H1 (cell line): ENCODE data around the gene ZNF512B. TPM values are rescaled to one million over a fixed set of nuclear protein-coding genes. Genes with fewer than 3 reads are reported as not detected.

ENCODE experiments used
- CTCF ChIA-PET: fragments of 300-600 bp; sonication (Branson Sonifier 250); formaldehyde crosslinking; loops from one replicate; lab custom pipeline; 2021; ENCODE audit not compliant: partially characterized antibody; lab: Charles Lee
- POLR2A ChIA-PET: fragments of 300-600 bp; sonication (Branson Sonifier 250); formaldehyde crosslinking; loops from one replicate; lab custom pipeline; 2021; ENCODE audit warnings: inconsistent platforms; ENCODE audit not compliant: partially characterized antibody; lab: Charles Lee
- DNase-seq, 2 experiments: peaks; one replicate each; pipeline versions ENCODE4 v3.0.0 to v3.0.0-alpha.2; 2010 to 2022; ENCODE audit warnings: low spot score in 2 of 2, low read depth in 1 of 2, mixed read lengths in 1 of 2
- FAIRE-seq: peaks from 2 replicates; lab custom pipeline; 2011; peaks lifted over from hg19 to GRCh38; lab: Jason Lieb, UNC
- H2AFZ ChIP-seq: 2 replicates; pipeline ENCODE4 v1.8.1; 2012; ENCODE audit warnings: low read length, inconsistent platforms
- H2AK5ac ChIP-seq: 2 replicates; pipeline ENCODE4 v1.6.1; 2013; ENCODE audit warnings: low read depth, low read length
- H2BK120ac ChIP-seq: replicated peaks from 2 replicates; pipeline ENCODE3; 2013; ENCODE audit warnings: low read depth, low read length, inconsistent platforms
- H2BK12ac ChIP-seq: 2 replicates; pipeline ENCODE4 v1.6.1; 2013; ENCODE audit warnings: low read depth, low read length
- H2BK15ac ChIP-seq: 2 replicates; pipeline ENCODE4 v1.6.1; 2013; ENCODE audit warnings: low read length
- H2BK20ac ChIP-seq: 2 replicates; pipeline ENCODE4 v1.6.1; 2013; ENCODE audit warnings: low read length
- H2BK5ac ChIP-seq: 2 replicates; pipeline ENCODE4 v1.6.1; 2013; ENCODE audit warnings: low read depth, low read length
- H3K14ac ChIP-seq: 2 replicates; pipeline ENCODE4 v1.6.1; 2013; ENCODE audit warnings: inconsistent platforms; ENCODE audit not compliant: insufficient read length
- H3K18ac ChIP-seq: 2 replicates; pipeline ENCODE4 v1.6.1; 2013; ENCODE audit warnings: low read length; ENCODE audit errors: extremely low read depth
- H3K23ac ChIP-seq: 2 replicates; pipeline ENCODE4 v1.6.1; 2013; ENCODE audit warnings: inconsistent platforms; ENCODE audit not compliant: insufficient read length
- H3K23me2 ChIP-seq: 2 replicates; pipeline ENCODE4 v1.6.1; 2013; ENCODE audit warnings: low read depth, low read length
- H3K27ac ChIP-seq: 2 replicates; pipeline ENCODE4 v1.6.1; 2011; ENCODE audit warnings: low read depth, low read length, inconsistent platforms
- H3K27me3 ChIP-seq, 4 experiments: replicated peaks in 1 of 4; 1 replicate in 1 of 4; 2 replicates in 3 of 4; pipeline versions ENCODE4 v1.6.1 to v1.8.1; 2011 to 2013; ENCODE audit warnings: low read length in 3 of 4, mild to moderate bottlenecking in 3 of 4, inconsistent platforms in 2 of 4, mixed read lengths in 2 of 4, moderate library complexity in 1 of 4; ENCODE audit not compliant: control insufficient read depth in 3 of 4, insufficient read depth in 3 of 4; ENCODE audit errors: extremely low read depth in 1 of 4
- H3K36me3 ChIP-seq, 4 experiments: 2 replicates each; pipeline versions ENCODE4 v1.6.1 to v1.8.1; 2011 to 2013; ENCODE audit warnings: mild to moderate bottlenecking in 4 of 4, low read length in 3 of 4, moderate library complexity in 2 of 4, control low read depth in 1 of 4, inconsistent platforms in 1 of 4; ENCODE audit not compliant: insufficient read depth in 4 of 4, control insufficient read depth in 2 of 4
- H3K4ac ChIP-seq: replicated peaks from 2 replicates; pipeline ENCODE3; 2013; ENCODE audit warnings: low read length, low read depth, mixed read lengths, inconsistent platforms; ENCODE audit not compliant: insufficient read length
- H3K4me1 ChIP-seq, 4 experiments: replicated peaks in 1 of 4; 1 replicate in 1 of 4; 2 replicates in 3 of 4; pipeline versions ENCODE4 v1.6.1 to v1.8.1; 2011 to 2013; ENCODE audit warnings: low read length in 3 of 4, inconsistent platforms in 2 of 4, mixed read lengths in 1 of 4; ENCODE audit not compliant: insufficient read depth in 4 of 4, control insufficient read depth in 3 of 4
- H3K4me2 ChIP-seq, 2 experiments: 2 replicates each; pipeline versions ENCODE4 v1.6.1 to v1.8.1; 2011 to 2013; ENCODE audit warnings: low read depth in 2 of 2, low read length in 2 of 2, control low read depth in 1 of 2, inconsistent platforms in 1 of 2, mild to moderate bottlenecking in 1 of 2; ENCODE audit not compliant: insufficient read depth in 1 of 2
- H3K4me3 ChIP-seq, 4 experiments: fragments of 200-600, 300-600 bp in 1 of 4; sonication (generic), shearing (Covaris generic), sonication (Bioruptor Twin) in 1 of 4; 2 replicates each; pipeline versions ENCODE4 v1.5.1 to v1.8.1; 2011 to 2016; ENCODE audit warnings: low read length in 4 of 4, low read depth in 3 of 4, control low read depth in 2 of 4, inconsistent platforms in 2 of 4, mild to moderate bottlenecking in 2 of 4, mixed read lengths in 1 of 4, moderate library complexity in 1 of 4; ENCODE audit not compliant: insufficient read depth in 2 of 4; ENCODE audit errors: extremely low read depth in 1 of 4
- H3K56ac ChIP-seq: replicated peaks from 2 replicates; pipeline ENCODE3; 2013; ENCODE audit warnings: low read depth, mild to moderate bottlenecking, mixed read lengths, low read length, inconsistent platforms; ENCODE audit not compliant: insufficient read length
- H3K79me1 ChIP-seq: 2 replicates; pipeline ENCODE4 v1.6.1; 2013; ENCODE audit warnings: low read depth, low read length, control low read depth
- H3K79me2 ChIP-seq, 2 experiments: 2 replicates each; pipeline versions ENCODE4 v1.6.1 to v1.8.1; 2012 to 2013; ENCODE audit warnings: low read length in 2 of 2, mild to moderate bottlenecking in 2 of 2, inconsistent platforms in 1 of 2; ENCODE audit not compliant: insufficient read depth in 2 of 2, control insufficient read depth in 1 of 2
- H3K9ac ChIP-seq, 4 experiments: replicated peaks in 1 of 4; 1 replicate in 1 of 4; 2 replicates in 3 of 4; pipeline versions ENCODE4 v1.6.1 to v1.8.1; 2011 to 2013; ENCODE audit warnings: low read depth in 3 of 4, low read length in 3 of 4, control low read depth in 2 of 4, mild to moderate bottlenecking in 2 of 4, moderate library complexity in 2 of 4, inconsistent platforms in 1 of 4; ENCODE audit errors: extremely low read depth in 1 of 4
- H3K9me3 ChIP-seq, 2 experiments: 2 replicates each; pipeline versions ENCODE4 v1.6.1 to v1.8.1; 2012 to 2013; ENCODE audit warnings: mild to moderate bottlenecking in 2 of 2, moderate library complexity in 2 of 2, control low read depth in 1 of 2, inconsistent platforms in 1 of 2, low read depth in 1 of 2, low read length in 1 of 2, mixed read lengths in 1 of 2; ENCODE audit not compliant: insufficient read depth in 2 of 2
- H4K20me1 ChIP-seq, 2 experiments: replicated peaks in 1 of 2; 2 replicates each; pipeline versions ENCODE3 to v1.8.1; 2011 to 2013; ENCODE audit warnings: inconsistent platforms in 2 of 2, low read length in 2 of 2, mild to moderate bottlenecking in 1 of 2; ENCODE audit not compliant: insufficient read depth in 2 of 2, control insufficient read depth in 1 of 2
- H4K5ac ChIP-seq: 2 replicates; pipeline ENCODE4 v1.6.1; 2013; ENCODE audit warnings: low read length, low read depth, mixed read lengths, inconsistent platforms; ENCODE audit not compliant: insufficient read length
- H4K8ac ChIP-seq: 2 replicates; pipeline ENCODE4 v1.8.0; 2013; ENCODE audit warnings: mild to moderate bottlenecking, moderate library complexity, low read length, inconsistent platforms; ENCODE audit not compliant: insufficient read depth; ENCODE audit errors: extremely low read depth
- H4K91ac ChIP-seq: replicated peaks from 2 replicates; pipeline ENCODE3; 2013; ENCODE audit warnings: low read length, mixed read lengths, inconsistent platforms; ENCODE audit not compliant: insufficient read length
- BRCA1 ChIP-seq: IDR thresholded peaks from 2 replicates; pipeline ENCODE4 v1.6.1; 2012; ENCODE audit warnings: low read depth, low read length, improper control_type of control experiment
- CHD2 ChIP-seq: IDR thresholded peaks from 2 replicates; pipeline ENCODE4 v1.6.1; 2012; ENCODE audit warnings: low read length, improper control_type of control experiment
- CTBP2 ChIP-seq: IDR thresholded peaks from 2 replicates; pipeline ENCODE4 v1.7.0; 2011; ENCODE audit warnings: borderline replicate concordance, mild to moderate bottlenecking, moderate library complexity, mixed read lengths, low read length; ENCODE audit not compliant: insufficient read depth, insufficient read length
- HDAC2 ChIP-seq, 2 experiments: fragments of 300-600 bp in 1 of 2; sonication (generic) in 1 of 2; IDR thresholded peaks; 2 replicates each; pipeline ENCODE4 v1.6.1; 2011 to 2012; ENCODE audit warnings: low read depth in 2 of 2, low read length in 2 of 2, mild to moderate bottlenecking in 2 of 2, moderate library complexity in 2 of 2, borderline replicate concordance in 1 of 2, inconsistent platforms in 1 of 2
- KDM1A ChIP-seq: fragments of 200-600, 300-600 bp; sonication (generic); IDR thresholded peaks from 2 replicates; pipeline ENCODE4 v1.7.1; 2016; ENCODE audit warnings: mild to moderate bottlenecking, low read length, borderline replicate concordance
- POU5F1 ChIP-seq: IDR thresholded peaks from 2 replicates; pipeline ENCODE4 v1.6.1; 2011; ENCODE audit warnings: low read depth, mild to moderate bottlenecking, low read length, moderate library complexity
- SIN3A ChIP-seq, 2 experiments: IDR thresholded peaks in 1 of 2; conservative IDR thresholded peaks in 1 of 2; 2 replicates each; pipeline ENCODE4 v1.6.1; 2011 to 2012; ENCODE audit warnings: low read length in 2 of 2, improper control_type of control experiment in 1 of 2, low read depth in 1 of 2, mild to moderate bottlenecking in 1 of 2
- SRF ChIP-seq: IDR thresholded peaks from 2 replicates; pipeline ENCODE4 v1.6.1; 2011; ENCODE audit warnings: mild to moderate bottlenecking, low read depth, low read length, moderate library complexity
- WGBS, 2 experiments: shearing (Covaris generic) in 1 of 2; methylation state at CpG; one replicate each; pipeline versions ENCODE4 v1.1.6 to v1.1.7; 2013 to 2015; ENCODE audit warnings: low lambda C conversion rate in 2 of 2, mixed read lengths in 2 of 2, inconsistent platforms in 1 of 2, low coverage in 1 of 2, missing lambda C conversion rate in 1 of 2; ENCODE audit not compliant: insufficient replicate concordance in 2 of 2, insufficient coverage in 1 of 2, insufficient read length in 1 of 2; ENCODE audit errors: extremely low coverage in 1 of 2, missing lambda C conversion rate in 1 of 2; 5-methylcytosine and 5-hydroxymethylcytosine counted together
- polyA plus RNA-seq, 7 experiments: library from polyadenylated mRNA; depleted of rRNA in 3 of 7; stranded (reverse) in 5 of 7; unstranded in 2 of 7; fragments of >200 nt in 5 of 7; fragments of 200-250 nt in 2 of 7; gene quantifications; 1 replicate in 5 of 7; 2 replicates in 1 of 7; 4 replicates in 1 of 7; pipeline versions ENCODE4 v1.2.1 to v1.2.3, GENCODE V29; 2011 to 2013; ENCODE audit warnings: missing spikeins in 2 of 7, mixed read lengths in 2 of 7
- total RNA-seq: library from RNA; stranded (reverse); fragmentation: NEBNext Ultra II Directional; extraction: Animal tissue kit (Norgen Biotek cat#: 25700); gene quantifications from 2 replicates; pipeline ENCODE4 v1.2.1, GENCODE V29; 2021

The ZNF512B gene
- total and polyA plus RNA-seq, 2 of the 8 experiments (the other 6 are each of a cell fraction or from before 2014, with no cell fraction given), result 7.3 to 26.6 TPM

DNA sequence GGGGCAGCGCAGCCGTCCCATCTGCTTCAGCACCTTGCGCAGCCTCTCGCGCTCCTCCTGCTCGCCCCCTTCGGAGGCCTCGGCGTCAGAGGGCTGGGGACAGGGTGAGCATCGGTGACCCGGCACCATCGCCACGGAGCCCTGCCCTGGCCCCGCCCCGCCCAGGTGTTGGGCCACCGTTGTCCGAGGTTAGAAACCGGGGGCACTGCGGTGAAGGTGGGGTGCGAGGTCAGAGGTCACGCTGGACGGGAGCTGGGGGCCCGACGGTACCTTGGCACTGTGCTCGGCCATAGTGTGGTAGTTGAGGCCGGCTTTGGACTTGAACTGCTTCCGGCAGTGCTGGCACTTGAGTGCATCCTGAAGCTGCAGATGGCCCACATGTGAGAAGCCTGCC lies 6.4 kb downstream of the ZNF512B start:
- no peak for FAIRE-seq
- WGBS, 2 experiments, result 93% methylated on average over 23 of the region's 27 CpGs; no CpG with 5 or more reads in 1 of the 2 experiments
- CTCF ChIA-PET, result no interaction called here

More for the DNA sequence above, 6.4 kb downstream of the ZNF512B start:
- H3K79me2 ChIP-seq, result no peaks in the 10 kb centered on the region
- H4K20me1 ChIP-seq, result peaks cover 0 to 2% of the 10 kb centered on the region in 2 experiments
- no peak overlapping the region for H2BK5ac ChIP-seq
- H3K9me3 ChIP-seq, result peaks cover 40 to 49% of the 10 kb centered on the region in 2 experiments
- no peak overlapping the region for H3K23ac ChIP-seq
- H2AFZ ChIP-seq, result no peak overlapping the region
- H2BK15ac ChIP-seq, result no peak overlapping the region
- H4K8ac ChIP-seq, result no peak overlapping the region
- no peak overlapping the region for H2BK20ac ChIP-seq
- H3K4me3 ChIP-seq, result no peak overlapping the region
- H2BK12ac ChIP-seq, result no peak overlapping the region
- peaks cover 3% of the 10 kb centered on the region for H3K79me1 ChIP-seq
- H3K27me3 ChIP-seq, result no peaks in the 10 kb centered on the region
- POLR2A ChIA-PET, result interaction anchor here (0.7 kb wide), 1 partner anchor 115 kb away, joined by 3 read pairs; no protein-coding TSS in a partner anchor
- H3K18ac ChIP-seq, result no peak overlapping the region
- H4K91ac ChIP-seq, result no peak overlapping the region
- peaks cover 0 to 14% (median 9%) of the 10 kb centered on the region in 4 experiments; a peak in 6 of 7 replicates for H3K4me1 ChIP-seq
- H2AK5ac ChIP-seq, result no peak overlapping the region
- no peak overlapping the region for H3K14ac ChIP-seq
- no peak overlapping the region for H3K56ac ChIP-seq
- H3K4ac ChIP-seq, result no peak overlapping the region
- no peak for TF ChIP-seq CHD2
- no peak for TF ChIP-seq KDM1A
- TF ChIP-seq SIN3A (conservative IDR thresholded peaks at IDR 0.05 in 1 of 2, IDR thresholded peaks at IDR 0.05 in 1 of 2; ENCODE audit: low read depth in 1 of 2, low read length in 2 of 2), result no peak
- TF ChIP-seq BRCA1, result no peak
- TF ChIP-seq CTBP2, result no peak
- no peak for TF ChIP-seq SRF
- TF ChIP-seq HDAC2 (IDR thresholded peaks at IDR 0.05; ENCODE audit: borderline replicate concordance in 1 of 2, low read depth in 2 of 2, low read length in 2 of 2), result no peak
- TF ChIP-seq POU5F1, result no peak
- H4K5ac ChIP-seq, result no peak overlapping the region
- peaks cover 22 to 66% (median 50%) of the 10 kb centered on the region in 4 experiments for H3K36me3 ChIP-seq
- H3K9ac ChIP-seq, result no peak overlapping the region
- no peak overlapping the region for H2BK120ac ChIP-seq
- H3K4me2 ChIP-seq, result no peak overlapping the region
- no peak overlapping the region for H3K27ac ChIP-seq
- no peaks in the 10 kb centered on the region for H3K23me2 ChIP-seq
- no peak for DNase-seq
